ES-I3 (cell line): ENCODE measurements around the gene PCGF3.
"Not testable (repeated sequence)": the region's sequence is repeated elsewhere in the genome, so short reads cannot be mapped to it uniquely, and the experiment has no call there.

Experiments
- H3K36me3 ChIP-seq: 2 replicates; pipeline ENCODE4 v1.6.1; 2013; ENCODE audit warnings: mild to moderate bottlenecking, low read length, control low read depth, moderate library complexity; ENCODE audit not compliant: insufficient read depth
- H3K4me1 ChIP-seq: 2 replicates; pipeline ENCODE4 v1.6.1; 2013; ENCODE audit warnings: mild to moderate bottlenecking, control low read depth, low read length; ENCODE audit not compliant: insufficient read depth
- H3K9ac ChIP-seq: 2 replicates; pipeline ENCODE4 v1.6.1; 2013; ENCODE audit warnings: low read depth, mild to moderate bottlenecking, low read length, moderate library complexity
- H3K9me3 ChIP-seq: 2 replicates; pipeline ENCODE4 v1.6.1; 2013; ENCODE audit warnings: mild to moderate bottlenecking, low read length, moderate library complexity; ENCODE audit not compliant: control insufficient read depth, insufficient read depth

Gene PCGF3

DNA sequence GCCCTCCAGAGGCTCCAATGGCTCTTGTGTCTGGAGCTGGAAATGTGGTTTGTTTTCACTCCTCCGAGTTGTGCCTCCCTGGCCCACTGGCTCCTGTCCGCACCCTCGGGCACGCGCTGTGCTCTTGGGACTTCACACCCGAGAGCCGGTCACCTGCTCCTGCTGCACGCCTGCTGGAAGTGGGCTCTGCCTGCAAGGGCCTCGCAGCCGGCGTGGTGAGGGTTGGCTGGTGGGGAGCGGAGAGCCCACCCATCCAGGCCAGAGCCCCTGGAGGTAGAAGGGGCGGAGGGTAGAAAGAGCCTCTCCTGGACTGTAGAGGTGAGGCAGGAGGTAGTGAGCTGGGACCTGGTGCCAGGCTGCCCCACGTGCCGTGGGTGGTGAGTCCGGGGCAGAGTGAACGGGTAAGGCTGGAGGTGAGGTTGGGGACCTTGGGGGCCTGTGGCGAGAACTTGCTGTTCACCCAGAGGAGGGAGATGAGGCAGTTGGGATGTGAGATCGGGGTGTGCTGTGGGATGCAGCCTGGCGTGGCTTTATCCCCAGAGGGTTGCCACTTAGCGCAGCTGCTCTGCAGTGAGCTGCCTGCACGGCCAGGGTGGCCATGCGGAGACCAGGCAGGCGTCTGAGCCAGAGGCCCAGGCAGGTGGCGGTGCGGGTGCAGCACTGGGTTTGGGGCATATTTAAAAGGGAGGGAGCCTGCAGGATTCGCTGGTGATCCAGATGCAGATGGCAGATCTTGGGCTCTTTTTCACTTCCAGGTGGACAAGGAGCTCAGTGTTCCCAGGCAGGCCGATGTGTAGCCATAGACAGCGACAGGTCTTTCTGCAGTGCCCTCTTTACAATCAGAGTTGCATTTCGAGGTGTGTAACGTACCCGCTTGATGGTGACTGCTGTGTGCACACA, 48.8 kb downstream of the PCGF3 start:
- H3K4me1 ChIP-seq = no peaks in the 10 kb centered on the region
- peaks cover 3% of the 10 kb centered on the region; the same call in 1 of the 2 replicates for H3K36me3 ChIP-seq
- H3K9ac ChIP-seq = no peak overlapping the region
- H3K9me3 ChIP-seq = no peaks in the 10 kb centered on the region

GRCh38 chr4:757111-757510, 51.5 kb downstream of the PCGF3 start:
- no peaks in the 10 kb centered on the region for H3K4me1 ChIP-seq
- H3K9ac ChIP-seq = no peak overlapping the region
- H3K9me3 ChIP-seq = no peaks in the 10 kb centered on the region
- peaks cover 15% of the 10 kb centered on the region for H3K36me3 ChIP-seq

GRCh38 chr4:759810-760209, 54.2 kb downstream of the PCGF3 start:
- not testable (repeated sequence) for H3K9ac ChIP-seq, H3K9me3 ChIP-seq, H3K4me1 ChIP-seq
- H3K36me3 ChIP-seq = peaks cover 16% of the 10 kb centered on the region

GRCh38 chr4:760616-761015, 55.0 kb downstream of the PCGF3 start:
- H3K36me3 ChIP-seq = peaks cover 17% of the 10 kb centered on the region
- H3K9ac ChIP-seq = no peak overlapping the region
- H3K4me1 ChIP-seq = no peaks in the 10 kb centered on the region; the same call in 1 of the 2 replicates
- H3K9me3 ChIP-seq = peaks cover 10% of the 10 kb centered on the region; the same call in 1 of the 2 replicates

GRCh38 chr4:761086-761485, 55.5 kb downstream of the PCGF3 start:
- H3K4me1 ChIP-seq = no peaks in the 10 kb centered on the region; the same call in 1 of the 2 replicates
- H3K9ac ChIP-seq = no peak overlapping the region
- H3K9me3 ChIP-seq = peaks cover 10% of the 10 kb centered on the region; the same call in 1 of the 2 replicates
- H3K36me3 ChIP-seq = peaks cover 17% of the 10 kb centered on the region

GRCh38 chr4:761739-762138, 56.1 kb downstream of the PCGF3 start:
- peaks cover 17% of the 10 kb centered on the region for H3K36me3 ChIP-seq

GRCh38 chr4:762211-763190, 56.9 kb downstream of the PCGF3 start:
- H3K4me1 ChIP-seq = peaks cover 7% of the 10 kb centered on the region
- peaks cover 10% of the 10 kb centered on the region; the same call in 1 of the 2 replicates for H3K9me3 ChIP-seq
- peaks cover 15% of the 10 kb centered on the region for H3K36me3 ChIP-seq
- no peak overlapping the region for H3K9ac ChIP-seq

More at GRCh38 chr4:761739-762138, 56.1 kb downstream of the PCGF3 start:
- peaks cover 2% of the 10 kb centered on the region; the same call in 1 of the 2 replicates for H3K4me1 ChIP-seq
- H3K9me3 ChIP-seq = peaks cover 10% of the 10 kb centered on the region; the same call in 1 of the 2 replicates
- H3K9ac ChIP-seq = no peak overlapping the region

- Histone ChIP-seq H3K36me3 (peaks cover 17% of the 10 kb centered on the region), H3K9ac (no peak overlapping the region), H3K4me1 (peaks cover 7% of the 10 kb centered on the region), H3K9me3 (peaks cover 10% of the 10 kb centered on the region; the same call in 1 of the 2 replicates)
Observed at GRCh38 chr4:763191-763810, 57.7 kb downstream of the PCGF3 start.

DNA sequence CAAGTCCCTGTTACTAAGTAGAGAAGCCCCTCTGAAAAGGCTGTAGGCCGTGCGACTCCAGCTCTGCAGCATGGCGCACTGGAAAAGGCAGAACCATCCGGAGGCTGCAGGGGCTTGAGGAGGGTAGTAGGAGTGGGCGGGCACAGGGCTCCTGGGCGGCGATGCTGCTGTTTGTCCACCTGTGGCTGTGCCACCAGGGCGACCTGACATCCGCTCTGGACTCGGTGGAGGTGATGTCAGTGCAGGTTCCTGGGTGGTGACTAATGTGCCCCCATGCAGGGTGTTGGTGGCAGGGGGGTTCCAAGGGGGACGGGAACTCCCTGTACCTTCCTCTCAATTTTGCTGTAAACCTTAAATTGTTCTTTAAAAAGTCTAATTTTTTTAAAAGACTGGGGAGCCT, 58.3 kb downstream of the PCGF3 start:
- Histone ChIP-seq H3K4me1 (peaks cover 7% of the 10 kb centered on the region), H3K9ac (no peak overlapping the region), H3K9me3 (peaks cover 10% of the 10 kb centered on the region; the same call in 1 of the 2 replicates), H3K36me3 (peaks cover 18% of the 10 kb centered on the region)

GRCh38 chr4:764405-765169, 59.0 kb downstream of the PCGF3 start:
- Histone ChIP-seq H3K36me3 (peaks cover 19% of the 10 kb centered on the region), H3K9me3 (peaks cover 10% of the 10 kb centered on the region; the same call in 1 of the 2 replicates), H3K4me1 (peaks cover 7% of the 10 kb centered on the region), H3K9ac (no peak overlapping the region)

DNA sequence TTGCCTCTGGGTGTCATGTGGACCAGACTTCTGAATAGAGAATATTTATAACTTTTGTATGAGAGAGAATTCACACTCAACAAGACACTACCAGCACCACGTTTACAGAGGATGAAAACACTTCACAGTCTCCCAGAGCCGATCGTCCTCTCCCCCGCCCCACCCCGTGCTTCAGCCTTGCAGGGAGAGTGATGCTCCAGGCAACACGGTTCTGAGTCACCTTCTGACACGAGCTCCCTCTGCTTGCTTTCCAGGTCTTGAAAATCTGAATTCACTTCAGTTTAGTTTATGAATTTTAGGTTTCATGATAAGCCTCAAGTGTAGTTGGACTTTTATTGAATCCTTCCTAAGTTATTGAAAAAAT, 60.5 kb downstream of the PCGF3 start:
- no peak overlapping the region for H3K9ac ChIP-seq
- H3K4me1 ChIP-seq = peaks cover 7% of the 10 kb centered on the region
- peaks cover 10% of the 10 kb centered on the region; the same call in 1 of the 2 replicates for H3K9me3 ChIP-seq
- H3K36me3 ChIP-seq = peaks cover 18% of the 10 kb centered on the region

GRCh38 chr4:766559-767283, 61.1 kb downstream of the PCGF3 start:
- Histone ChIP-seq H3K4me1 (peaks cover 7% of the 10 kb centered on the region), H3K9me3 (peaks cover 10% of the 10 kb centered on the region; the same call in 1 of the 2 replicates), H3K36me3 (peaks cover 19% of the 10 kb centered on the region), H3K9ac (no peak overlapping the region)

DNA sequence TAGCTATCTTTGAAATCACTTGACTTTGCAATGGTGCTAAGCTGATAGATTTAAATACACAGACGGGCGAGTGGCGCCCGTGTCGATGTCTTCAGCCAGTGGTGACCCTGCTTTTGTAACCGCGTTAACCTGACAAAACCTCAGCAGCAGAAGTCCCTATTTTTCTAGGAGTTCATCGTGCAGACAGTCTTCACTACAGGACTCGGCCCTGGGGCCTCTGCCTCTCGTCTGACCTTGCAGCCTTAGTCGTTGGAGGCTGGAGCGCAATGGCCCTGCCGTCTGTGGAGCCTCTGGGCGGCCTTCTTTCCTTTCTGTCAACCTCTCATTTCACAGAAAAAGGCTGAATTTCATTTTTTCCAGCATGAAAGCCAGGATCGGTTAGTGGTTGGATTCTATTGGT, 62.4 kb downstream of the PCGF3 start:
- peaks cover 23% of the 10 kb centered on the region for H3K36me3 ChIP-seq

More for the DNA sequence above, 62.4 kb downstream of the PCGF3 start:
- no peak overlapping the region for H3K9ac ChIP-seq
- H3K9me3 ChIP-seq = peaks cover 10% of the 10 kb centered on the region; the same call in 1 of the 2 replicates
- H3K4me1 ChIP-seq = peaks cover 7% of the 10 kb centered on the region
